Activated T-helper 2 cell treated with anti-CD3 and anti-CD28 coated beads, Interferon-gamma antibody, Interleukin-2, Interleukin-4, amounts not matched to agents 10 μg/mL and 5 μg/mL and 100 μg/mL, durations not matched to agents 14 hours and 24 hours and 36 hours (primary cell): ENCODE results near the gene DLL1. TPM values are rescaled to one million over a fixed set of nuclear protein-coding genes. Genes with fewer than 3 reads are reported as not detected.

ENCODE experiments used
- DNase-seq: peaks from one replicate; pipeline ENCODE4 v3.0.0; 2021; ENCODE audit warnings: low spot score
- H3K27ac Mint-ChIP-seq: one replicate; pipeline ENCODE4 v1.8.0; 2021; ENCODE audit warnings: mixed read lengths
- H3K27me3 Mint-ChIP-seq: one replicate; pipeline ENCODE4 v1.8.0; 2021; ENCODE audit warnings: low read depth, mixed read lengths
- H3K36me3 Mint-ChIP-seq: one replicate; pipeline ENCODE4 v1.8.0; 2021; ENCODE audit warnings: low read depth, mixed read lengths
- H3K4me1 Mint-ChIP-seq: one replicate; pipeline ENCODE4 v1.8.0; 2021; ENCODE audit warnings: low read depth, mixed read lengths
- H3K4me3 Mint-ChIP-seq: one replicate; pipeline ENCODE4 v1.8.0; 2021; ENCODE audit warnings: low read depth, mild to moderate bottlenecking, moderate library complexity, mixed read lengths
- H3K9me3 Mint-ChIP-seq: one replicate; pipeline ENCODE4 v1.8.0; 2021; ENCODE audit warnings: mixed read lengths
- intact Hi-C: fragments of 100-400 bp; cut with micrococcal nuclease; formaldehyde crosslinking; loops from one replicate; pipeline ENCODE4 v1.15.1; 2023
- total RNA-seq: library from RNA; stranded (reverse); gene quantifications from 2 replicates; pipeline ENCODE4 v1.2.3, GENCODE V29; 2022

The DLL1 gene
- total RNA-seq, 1 donor from 2014 or later = not detected

DNA sequence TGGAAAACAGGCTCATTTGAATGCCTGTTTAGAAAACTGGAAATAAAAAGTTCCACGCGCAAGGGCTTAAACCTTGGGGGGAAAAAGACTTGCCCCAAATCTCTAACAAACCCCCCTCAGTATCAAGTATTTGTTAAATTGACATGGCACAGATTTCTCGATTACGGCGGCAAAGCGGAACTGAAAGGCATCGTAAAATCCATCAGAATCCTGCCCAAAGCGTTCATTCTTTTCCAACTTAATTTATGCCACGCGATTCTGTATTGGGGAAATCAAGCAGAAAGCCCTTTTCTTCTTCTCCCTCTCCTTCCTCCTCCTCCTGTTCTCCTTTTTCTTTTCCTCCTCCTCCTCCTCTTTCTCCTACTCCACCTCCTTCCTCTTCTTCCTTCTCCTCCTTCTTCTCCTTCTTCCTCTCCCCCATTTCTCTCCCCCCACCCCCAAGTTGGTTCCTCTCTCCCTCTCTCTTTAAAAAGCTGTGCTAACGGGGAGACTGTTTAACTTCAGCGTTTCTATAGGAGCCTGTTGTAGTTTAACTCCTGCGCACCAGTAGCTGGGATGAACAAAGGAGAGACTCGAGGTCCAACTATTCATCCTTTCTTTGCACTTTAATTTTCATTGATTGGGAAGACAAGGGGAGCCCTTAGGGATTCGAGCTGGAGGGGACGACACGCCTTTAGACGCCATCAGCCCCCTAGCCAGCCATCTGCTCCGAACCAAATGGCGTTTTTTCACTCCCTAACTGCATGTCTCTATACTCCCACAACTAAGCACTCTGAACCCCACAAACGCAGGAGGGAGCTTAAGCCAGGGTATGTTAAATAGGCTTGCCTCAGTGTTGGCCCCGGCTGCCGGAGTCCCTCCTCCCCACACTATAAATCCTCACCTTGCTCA lies 2.7 kb upstream of the DLL1 start:
- H3K4me1 Mint-ChIP-seq = peaks cover 23% of the 10 kb centered on the region
- no peaks in the 10 kb centered on the region for H3K9me3 Mint-ChIP-seq
- no peak overlapping the region for H3K27ac Mint-ChIP-seq
- peaks cover 63% of the 10 kb centered on the region for H3K27me3 Mint-ChIP-seq
- intact Hi-C loops = loop anchor here (2.0 to 10.0 kb wide), 6 partner anchors 206 to 1041 kb away; partner anchors contain the start of genes PHF10 and THBS2
- peaks cover 3% of the 10 kb centered on the region for H3K36me3 Mint-ChIP-seq
- no peak overlapping the region for H3K4me3 Mint-ChIP-seq
- no peak for DNase-seq

- H3K9me3 Mint-ChIP-seq = no peaks in the 10 kb centered on the region
- peaks cover 63% of the 10 kb centered on the region for H3K27me3 Mint-ChIP-seq
- no peak overlapping the region for H3K27ac Mint-ChIP-seq
- peaks cover 3% of the 10 kb centered on the region for H3K36me3 Mint-ChIP-seq
- intact Hi-C loops = loop anchor here (2.0 to 10.0 kb wide), 6 partner anchors 205 to 1040 kb away; partner anchors contain the start of genes PHF10 and THBS2
- H3K4me1 Mint-ChIP-seq = peaks cover 25% of the 10 kb centered on the region
- no peak overlapping the region for H3K4me3 Mint-ChIP-seq
- DNase-seq = no peak
Measured at GRCh38 chr6:170292407-170293158, 1.7 kb upstream of the DLL1 start.

GRCh38 chr6:170292111-170292406 lies 1.2 kb upstream of the DLL1 start:
- peaks cover 3% of the 10 kb centered on the region for H3K36me3 Mint-ChIP-seq

DNA sequence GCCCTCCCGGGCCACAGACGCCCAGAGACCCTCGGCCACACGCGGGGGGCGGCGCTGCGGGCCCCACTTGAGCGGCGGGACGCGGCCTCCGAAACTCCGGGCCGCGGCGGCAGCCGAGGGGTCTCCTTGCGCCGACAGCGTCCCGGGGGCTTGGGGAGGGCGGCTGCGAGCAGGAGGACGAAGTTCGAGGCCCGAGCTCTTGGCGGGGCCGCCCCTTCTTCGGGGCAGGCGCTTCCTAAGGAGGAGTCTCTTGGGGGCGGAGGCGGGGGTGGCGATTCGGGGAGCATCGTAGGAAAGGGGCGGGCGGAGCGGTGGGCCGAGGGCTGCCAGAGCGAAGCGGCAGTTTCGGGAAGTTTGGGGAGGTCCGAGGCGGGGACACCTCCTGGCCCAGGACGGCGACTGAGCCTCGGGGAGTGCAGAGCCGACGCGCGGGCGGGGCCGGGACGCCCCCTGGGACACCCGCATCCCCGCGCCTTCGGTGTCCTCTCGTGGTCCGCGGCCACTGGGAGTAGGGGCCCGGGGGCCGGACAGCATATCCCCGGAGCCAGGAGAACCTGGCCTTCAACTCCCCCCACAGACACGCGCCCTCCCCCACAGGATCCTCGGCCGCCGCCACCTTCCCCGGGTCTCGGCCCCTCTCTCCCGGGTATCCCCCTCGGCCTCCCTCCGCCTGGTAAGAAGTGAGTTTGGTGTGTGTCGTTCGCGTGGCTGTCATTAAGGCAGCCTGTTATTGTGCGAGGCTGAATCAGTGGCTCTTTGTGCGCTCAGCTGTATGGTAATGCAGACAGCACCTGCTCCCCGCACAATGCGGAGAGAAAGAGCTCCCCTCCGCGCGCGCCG lies 613 bp upstream of the DLL1 start:
- peaks cover 68% of the 10 kb centered on the region for H3K27me3 Mint-ChIP-seq
- no peak for DNase-seq
- H3K4me3 Mint-ChIP-seq = peak overlapping the region; percentile 75
- intact Hi-C loops = loop anchor here (2.0 to 10.0 kb wide), 6 partner anchors 204 to 1039 kb away; partner anchors contain the start of genes PHF10 and THBS2
- H3K36me3 Mint-ChIP-seq = peaks cover 3% of the 10 kb centered on the region
- no peaks in the 10 kb centered on the region for H3K9me3 Mint-ChIP-seq
- peak overlapping the region; percentile 33 for H3K27ac Mint-ChIP-seq
- H3K4me1 Mint-ChIP-seq = peaks cover 25% of the 10 kb centered on the region

More at GRCh38 chr6:170292111-170292406, 1.2 kb upstream of the DLL1 start:
- no peak for DNase-seq
- intact Hi-C loops = loop anchor here (2.0 to 10.0 kb wide), 6 partner anchors 205 to 1040 kb away; partner anchors contain the start of genes PHF10 and THBS2
- peaks cover 62% of the 10 kb centered on the region for H3K27me3 Mint-ChIP-seq
- no peaks in the 10 kb centered on the region for H3K9me3 Mint-ChIP-seq
- peak overlapping the region; percentile 75 for H3K4me3 Mint-ChIP-seq
- peak overlapping the region; percentile 33 for H3K27ac Mint-ChIP-seq
- H3K4me1 Mint-ChIP-seq = peaks cover 25% of the 10 kb centered on the region

DNA sequence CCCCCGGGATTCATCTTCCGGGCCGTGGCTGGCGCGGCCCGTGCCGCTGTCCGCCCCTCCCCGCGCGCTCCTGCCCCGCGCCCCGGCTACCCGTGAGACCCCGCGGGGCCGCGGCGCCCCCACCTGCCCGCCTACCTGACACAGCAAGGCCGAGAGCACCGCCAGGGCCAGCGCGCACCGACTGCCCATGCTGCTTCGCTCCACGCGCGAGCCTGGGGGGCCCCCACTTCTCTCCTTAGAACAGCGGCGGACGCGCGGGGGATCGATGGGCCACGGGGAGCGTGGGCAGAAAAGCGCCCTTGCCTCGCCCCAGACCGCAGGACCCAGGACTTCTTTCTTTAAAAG lies 955 bp downstream of the DLL1 start:
- peaks cover 74% of the 10 kb centered on the region for H3K27me3 Mint-ChIP-seq
- intact Hi-C loops = loop anchor here (5.0 to 10.0 kb wide), 4 partner anchors 203 to 1038 kb away; partner anchors contain the start of genes PHF10 and THBS2
- peaks cover 25% of the 10 kb centered on the region for H3K4me1 Mint-ChIP-seq
- DNase-seq = no peak
- H3K4me3 Mint-ChIP-seq = peak overlapping the region; percentile 77
- no peaks in the 10 kb centered on the region for H3K9me3 Mint-ChIP-seq
- H3K36me3 Mint-ChIP-seq = peaks cover 3% of the 10 kb centered on the region
- no peak overlapping the region for H3K27ac Mint-ChIP-seq

DNA sequence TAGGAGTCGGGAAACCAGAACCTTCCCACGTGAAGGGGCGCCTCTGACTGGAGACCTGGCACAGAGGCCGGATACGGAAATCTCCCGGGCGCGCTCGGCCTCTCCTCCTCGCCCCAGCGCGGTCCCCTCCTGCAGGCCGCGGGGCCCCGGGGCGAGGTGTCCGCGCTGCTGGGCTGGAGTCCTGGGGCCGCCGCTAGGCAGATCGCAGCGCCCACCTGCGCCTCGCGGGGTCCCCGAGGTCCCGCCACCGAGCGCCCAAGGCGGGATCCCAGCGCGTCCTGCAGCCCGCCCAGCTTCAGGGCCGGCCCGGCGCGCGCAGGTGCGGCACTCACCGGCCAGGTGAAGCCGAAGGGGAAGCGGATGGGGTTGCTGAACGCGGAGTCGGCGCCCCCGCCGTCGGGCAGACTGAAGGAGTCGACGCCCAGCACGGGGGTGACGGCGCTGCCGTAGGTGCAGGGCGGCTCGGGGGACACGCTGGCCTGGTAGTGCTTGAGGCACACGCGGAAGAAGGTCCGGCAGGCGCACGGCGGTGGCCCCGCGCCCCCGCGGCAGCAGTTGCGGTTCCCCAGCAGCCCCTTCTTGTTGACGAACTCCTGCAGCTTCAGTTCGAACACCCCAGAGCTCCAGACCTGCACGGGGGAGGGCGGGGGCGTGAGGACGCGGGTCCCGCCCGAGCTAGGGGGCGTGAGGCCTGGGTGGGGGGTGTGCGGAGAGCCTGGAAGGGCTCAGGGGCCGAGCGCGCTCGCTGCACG lies 1.5 kb downstream of the DLL1 start:
- Mint-ChIP-seq H3K9me3 (no peaks in the 10 kb centered on the region), H3K27me3 (peaks cover 72% of the 10 kb centered on the region), H3K4me3 (peak overlapping the region; percentile 51), H3K4me1 (peaks cover 25% of the 10 kb centered on the region), H3K36me3 (peaks cover 3% of the 10 kb centered on the region), H3K27ac (no peak overlapping the region)
- DNase-seq = no peak
- intact Hi-C loops = no loop called here

DNA sequence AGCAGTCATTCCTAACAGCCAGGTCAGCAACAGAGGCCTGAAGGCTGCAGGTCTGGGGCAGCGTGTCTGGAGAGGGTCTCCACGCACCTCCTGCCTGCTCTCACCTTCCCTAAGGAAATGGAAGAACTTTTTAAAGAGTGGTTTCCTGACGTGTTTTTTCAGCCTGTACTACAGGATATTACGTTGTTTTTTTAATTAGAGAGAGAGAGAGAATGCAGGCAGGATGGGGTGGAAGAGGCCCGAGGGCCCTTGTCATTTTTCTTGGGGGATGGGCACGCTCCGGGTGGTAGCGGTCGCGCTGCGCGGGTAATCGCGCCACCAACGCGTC lies 2.1 kb downstream of the DLL1 start:
- Mint-ChIP-seq H3K4me3 (peak overlapping the region; percentile 51), H3K27ac (no peak overlapping the region), H3K9me3 (no peaks in the 10 kb centered on the region), H3K36me3 (peaks cover 3% of the 10 kb centered on the region), H3K4me1 (peaks cover 25% of the 10 kb centered on the region), H3K27me3 (peaks cover 67% of the 10 kb centered on the region)
- intact Hi-C loops = no loop called here
- no peak for DNase-seq

DNA sequence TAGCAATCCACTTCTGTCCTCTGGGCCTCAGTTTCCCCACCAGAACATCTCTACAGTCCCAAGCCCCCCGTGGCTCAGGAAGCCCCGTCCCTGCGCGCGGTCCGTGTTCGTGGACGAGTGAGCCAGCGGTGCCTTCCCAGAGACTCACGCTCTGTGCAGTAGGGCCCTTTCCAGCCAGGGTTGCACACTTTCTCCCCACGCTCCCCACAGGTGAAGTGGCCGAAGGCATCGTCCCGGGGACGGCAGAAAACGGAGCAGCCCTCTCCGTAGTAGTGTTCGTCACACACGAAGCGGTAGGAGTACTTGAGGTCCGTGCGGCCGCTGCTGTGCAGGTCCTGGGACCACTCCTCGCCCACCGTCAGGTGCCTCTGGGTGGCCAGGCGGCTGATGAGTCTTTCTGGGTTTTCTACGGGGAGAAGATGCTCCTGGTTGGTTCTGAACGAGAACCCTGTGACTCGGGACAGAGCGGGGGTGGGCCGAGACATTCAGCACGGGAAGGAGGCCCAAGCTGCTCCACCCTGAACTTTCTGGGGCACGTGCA lies 2.7 kb downstream of the DLL1 start:
- peaks cover 23% of the 10 kb centered on the region for H3K4me1 Mint-ChIP-seq
- peak overlapping the region; percentile 51 for H3K4me3 Mint-ChIP-seq
- H3K27me3 Mint-ChIP-seq = peaks cover 60% of the 10 kb centered on the region
- DNase-seq = no peak
- intact Hi-C loops = no loop called here
- no peaks in the 10 kb centered on the region for H3K9me3 Mint-ChIP-seq
- peaks cover 3% of the 10 kb centered on the region for H3K36me3 Mint-ChIP-seq
- no peak overlapping the region for H3K27ac Mint-ChIP-seq

GRCh38 chr6:170287371-170287876 lies 3.5 kb downstream of the DLL1 start:
- intact Hi-C loops = no loop called here
- H3K27ac Mint-ChIP-seq = no peak overlapping the region
- peaks cover 3% of the 10 kb centered on the region for H3K36me3 Mint-ChIP-seq
- H3K9me3 Mint-ChIP-seq = no peaks in the 10 kb centered on the region
- no peak for DNase-seq
- H3K27me3 Mint-ChIP-seq = peaks cover 53% of the 10 kb centered on the region
- H3K4me1 Mint-ChIP-seq = peaks cover 18% of the 10 kb centered on the region
- H3K4me3 Mint-ChIP-seq = no peak overlapping the region

DNA sequence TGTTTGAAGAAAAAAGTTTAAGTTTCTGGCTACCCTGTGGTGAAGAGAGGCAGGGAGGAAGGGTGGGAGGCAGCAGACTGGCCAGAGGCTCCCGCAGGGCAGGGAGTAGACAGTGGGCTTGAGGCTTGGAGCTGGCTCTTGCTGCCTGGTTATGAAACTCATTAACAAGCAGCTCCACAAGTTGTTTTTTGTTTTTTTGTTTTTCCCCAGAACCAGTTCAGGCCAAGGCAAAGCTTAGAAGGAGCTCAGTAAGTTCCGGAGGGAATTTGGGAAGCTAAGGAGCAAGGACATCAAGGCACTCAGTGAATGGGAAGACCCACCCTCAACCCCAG lies 4.0 kb downstream of the DLL1 start:
- no peak for DNase-seq
- Mint-ChIP-seq H3K9me3 (no peaks in the 10 kb centered on the region), H3K36me3 (peaks cover 3% of the 10 kb centered on the region), H3K4me1 (peaks cover 13% of the 10 kb centered on the region), H3K27ac (no peak overlapping the region), H3K27me3 (peaks cover 47% of the 10 kb centered on the region), H3K4me3 (no peak overlapping the region)
- intact Hi-C loops = no loop called here

- Mint-ChIP-seq H3K36me3 (no peaks in the 10 kb centered on the region), H3K4me1 (peaks cover 11% of the 10 kb centered on the region), H3K27me3 (peaks cover 45% of the 10 kb centered on the region), H3K9me3 (no peaks in the 10 kb centered on the region), H3K27ac (no peak overlapping the region), H3K4me3 (no peak overlapping the region)
- DNase-seq = no peak
- intact Hi-C loops = no loop called here
Measured at GRCh38 chr6:170286246-170286933, 4.5 kb downstream of the DLL1 start.
